GM12865 (cell line): ENCODE measurements around the gene CBARP.

Experiments
- DNase-seq: peaks from one replicate; pipeline ENCODE4 v3.0.0; 2010; ENCODE audit warnings: low read depth
- H3K4me3 ChIP-seq: 2 replicates; pipeline ENCODE4 v1.5.1; 2011; ENCODE audit warnings: mild to moderate bottlenecking, low read depth, low read length, control low read depth
- TF ChIP-seq, protein P1 (sequence below): IDR thresholded peaks from 2 replicates; pipeline ENCODE4 v1.5.1; 2011; ENCODE audit warnings: low read length, control low read depth, low read depth, inconsistent platforms; ENCODE audit not compliant: insufficient read depth; ENCODE audit errors: missing control alignments

Gene CBARP

DNA sequence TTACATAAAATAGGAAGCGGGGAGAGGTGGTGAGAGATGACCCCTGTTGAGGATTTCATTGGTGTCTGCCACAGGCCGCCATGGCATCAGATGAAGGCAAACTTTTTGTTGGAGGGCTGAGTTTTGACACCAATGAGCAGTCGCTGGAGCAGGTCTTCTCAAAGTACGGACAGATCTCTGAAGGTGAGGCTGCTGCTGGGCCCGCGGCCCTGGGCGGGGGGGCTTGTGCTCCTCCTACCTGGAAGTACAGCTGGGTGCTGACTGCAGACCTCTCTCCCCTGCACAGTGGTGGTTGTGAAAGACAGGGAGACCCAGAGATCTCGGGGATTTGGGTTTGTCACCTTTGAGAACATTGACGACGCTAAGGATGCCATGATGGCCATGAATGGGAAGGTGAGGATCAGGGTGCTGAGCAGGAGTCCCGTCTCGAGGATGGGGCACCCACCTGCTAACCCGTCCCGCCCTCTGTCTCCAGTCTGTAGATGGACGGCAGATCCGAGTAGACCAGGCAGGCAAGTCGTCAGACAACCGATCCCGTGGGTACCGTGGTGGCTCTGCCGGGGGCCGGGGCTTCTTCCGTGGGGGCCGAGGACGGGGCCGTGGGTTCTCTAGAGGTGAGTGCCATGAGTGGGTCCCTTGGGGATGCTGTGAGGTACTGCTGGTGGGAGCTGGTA lies 33.2 kb upstream of the CBARP start:
- no peak for DNase-seq
- TF ChIP-seq, protein P1, sequence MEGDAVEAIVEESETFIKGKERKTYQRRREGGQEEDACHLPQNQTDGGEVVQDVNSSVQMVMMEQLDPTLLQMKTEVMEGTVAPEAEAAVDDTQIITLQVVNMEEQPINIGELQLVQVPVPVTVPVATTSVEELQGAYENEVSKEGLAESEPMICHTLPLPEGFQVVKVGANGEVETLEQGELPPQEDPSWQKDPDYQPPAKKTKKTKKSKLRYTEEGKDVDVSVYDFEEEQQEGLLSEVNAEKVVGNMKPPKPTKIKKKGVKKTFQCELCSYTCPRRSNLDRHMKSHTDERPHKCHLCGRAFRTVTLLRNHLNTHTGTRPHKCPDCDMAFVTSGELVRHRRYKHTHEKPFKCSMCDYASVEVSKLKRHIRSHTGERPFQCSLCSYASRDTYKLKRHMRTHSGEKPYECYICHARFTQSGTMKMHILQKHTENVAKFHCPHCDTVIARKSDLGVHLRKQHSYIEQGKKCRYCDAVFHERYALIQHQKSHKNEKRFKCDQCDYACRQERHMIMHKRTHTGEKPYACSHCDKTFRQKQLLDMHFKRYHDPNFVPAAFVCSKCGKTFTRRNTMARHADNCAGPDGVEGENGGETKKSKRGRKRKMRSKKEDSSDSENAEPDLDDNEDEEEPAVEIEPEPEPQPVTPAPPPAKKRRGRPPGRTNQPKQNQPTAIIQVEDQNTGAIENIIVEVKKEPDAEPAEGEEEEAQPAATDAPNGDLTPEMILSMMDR: no peak
- H3K4me3 ChIP-seq: peak overlapping the region; percentile 98

DNA sequence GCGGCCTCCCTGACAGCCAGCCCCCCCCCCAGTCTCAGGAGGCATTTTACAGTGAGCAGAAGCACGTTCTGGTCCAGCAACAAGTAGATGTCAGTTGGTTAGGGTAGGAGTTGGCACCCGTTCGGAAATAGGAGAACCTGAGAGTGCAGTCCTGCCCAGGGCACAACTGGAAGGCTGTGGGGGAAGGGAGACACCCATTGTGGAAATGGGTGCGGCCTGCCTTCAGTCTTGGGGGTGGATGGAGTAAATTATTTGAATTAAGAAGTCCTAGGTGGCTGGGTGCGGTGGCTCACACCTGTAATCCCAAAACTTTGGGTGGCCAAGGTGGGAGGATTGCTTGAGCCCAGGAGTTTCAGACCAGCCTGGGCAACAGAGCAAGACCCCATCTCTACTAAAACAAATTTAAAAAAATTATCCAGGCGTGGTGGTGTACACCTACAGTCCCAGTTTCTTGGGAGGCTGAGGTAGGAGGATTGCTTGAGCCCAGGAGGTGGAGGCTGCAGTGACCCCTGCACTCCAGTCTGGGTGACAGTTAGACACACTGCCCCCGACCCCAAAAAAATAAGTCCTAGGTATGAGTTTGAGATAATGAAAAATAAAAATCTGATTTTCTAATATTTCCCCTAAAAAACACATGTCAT lies 32.5 kb upstream of the CBARP start:
- TF ChIP-seq, protein P1: no peak
- DNase-seq: no peak
- peak overlapping the region; percentile 98 for H3K4me3 ChIP-seq

DNA sequence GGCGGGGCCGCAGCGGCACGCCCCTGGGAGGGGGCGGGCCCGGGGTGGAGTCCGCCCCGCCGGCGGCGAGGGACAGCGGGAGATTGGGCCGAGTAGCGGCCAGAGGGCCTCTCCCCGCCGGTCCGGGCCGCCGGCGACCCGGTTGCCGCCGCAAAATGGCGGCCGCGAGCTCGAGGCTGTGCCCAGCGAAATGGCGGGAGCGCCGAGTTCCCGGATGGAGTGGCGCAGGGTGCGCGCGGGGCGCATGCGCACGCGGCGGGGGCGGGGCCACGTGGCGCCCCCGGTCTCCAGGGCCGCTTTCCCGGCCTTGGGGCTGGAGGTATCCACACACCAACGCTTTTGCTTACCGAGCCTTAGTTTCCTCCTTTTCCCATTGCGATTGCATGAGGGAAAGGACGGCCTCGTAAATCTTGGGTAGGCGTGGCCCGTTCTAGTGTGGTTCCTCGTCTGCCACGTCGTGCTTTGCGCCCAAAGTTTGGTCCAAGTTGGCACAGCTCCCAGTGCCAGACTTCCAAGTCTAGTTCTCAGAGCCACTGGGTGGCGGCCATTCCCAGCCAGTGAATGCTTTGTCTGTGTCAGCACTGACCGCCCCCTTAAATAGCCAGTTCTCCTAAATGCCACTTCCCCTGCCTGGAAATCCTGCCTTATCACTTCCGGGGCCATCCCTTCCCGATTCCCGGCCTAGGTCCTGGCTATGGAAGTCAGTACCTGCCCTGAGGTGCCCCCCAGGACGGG lies 31.8 kb upstream of the CBARP start:
- H3K4me3 ChIP-seq: peak overlapping the region; percentile 98
- DNase-seq: peak; percentile 92
- TF ChIP-seq, protein P1: no peak

DNA sequence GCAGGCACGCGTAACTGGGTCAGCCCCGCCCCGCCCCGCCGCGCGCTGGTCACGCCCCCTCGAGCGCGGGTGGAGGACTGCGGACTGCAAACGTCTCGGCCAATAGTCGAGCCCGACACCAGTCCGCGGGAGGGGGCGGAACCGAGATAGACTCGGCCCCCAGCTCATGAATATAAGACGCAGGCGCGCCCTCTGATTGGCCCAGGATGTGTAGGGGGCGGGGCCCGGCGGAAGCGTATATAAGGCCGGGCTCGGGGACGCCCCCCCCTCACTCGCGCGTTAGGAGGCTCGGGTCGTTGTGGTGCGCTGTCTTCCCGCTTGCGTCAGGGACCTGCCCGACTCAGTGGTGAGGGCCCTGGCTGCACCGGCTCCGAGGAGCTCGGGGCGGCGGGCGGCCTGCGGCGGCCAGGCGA lies 31.3 kb upstream of the CBARP start, which contains the start of gene CIRBP:
Gene CIRBP (plus strand): TSS at position 268 of the 413 bp plus-strand sequence. CDS start 1,602 bp downstream, outside the sequence.
- H3K4me3 ChIP-seq: peak within 1 kb of the TSS; percentile 98
- TF ChIP-seq, protein P1: no peak
- DNase-seq: peak; percentile 100

DNA sequence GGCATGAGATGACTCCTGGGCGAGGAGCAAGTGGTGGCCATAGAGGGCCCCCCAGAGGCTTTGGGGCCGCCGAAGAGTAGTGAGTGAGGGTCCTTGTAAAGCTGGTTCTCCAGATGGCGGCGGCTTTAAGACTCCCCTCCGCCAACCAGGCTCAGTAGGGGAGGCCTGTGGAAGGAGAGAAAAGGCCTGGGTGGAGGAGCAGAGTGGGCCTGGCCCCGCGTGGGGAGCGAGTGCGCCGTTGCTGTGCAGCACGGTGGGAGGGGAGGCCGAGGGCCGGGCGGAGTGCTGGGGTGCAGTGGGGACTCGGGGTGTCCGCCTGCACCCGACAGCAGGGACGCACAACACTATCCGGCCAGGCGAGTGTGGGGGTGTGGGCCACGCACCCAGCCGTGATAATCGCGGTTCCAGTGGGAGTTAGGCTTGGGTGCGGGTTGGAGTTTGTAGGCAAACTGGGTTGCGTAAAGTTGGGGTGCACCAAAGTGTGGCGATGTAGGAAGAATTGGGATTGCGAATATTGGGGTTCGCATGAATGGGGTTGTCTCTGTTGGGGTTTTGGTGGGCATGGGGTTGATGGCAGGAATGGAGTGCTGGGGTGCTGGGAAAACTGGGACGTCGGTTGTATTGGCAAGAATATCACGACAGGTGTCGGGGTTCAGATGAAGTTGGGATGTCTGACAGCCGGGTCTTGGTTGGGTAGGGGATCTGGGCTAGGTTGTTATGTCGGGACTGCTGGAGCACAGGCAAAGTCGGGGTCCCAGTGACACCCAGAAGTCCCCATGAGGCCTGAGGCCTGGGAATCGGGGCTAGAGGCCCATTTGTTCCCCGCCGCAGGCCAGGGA lies 30.6 kb upstream of the CBARP start:
- TF ChIP-seq, protein P1: no peak
- no peak for DNase-seq
- H3K4me3 ChIP-seq: peak overlapping the region; percentile 25

DNA sequence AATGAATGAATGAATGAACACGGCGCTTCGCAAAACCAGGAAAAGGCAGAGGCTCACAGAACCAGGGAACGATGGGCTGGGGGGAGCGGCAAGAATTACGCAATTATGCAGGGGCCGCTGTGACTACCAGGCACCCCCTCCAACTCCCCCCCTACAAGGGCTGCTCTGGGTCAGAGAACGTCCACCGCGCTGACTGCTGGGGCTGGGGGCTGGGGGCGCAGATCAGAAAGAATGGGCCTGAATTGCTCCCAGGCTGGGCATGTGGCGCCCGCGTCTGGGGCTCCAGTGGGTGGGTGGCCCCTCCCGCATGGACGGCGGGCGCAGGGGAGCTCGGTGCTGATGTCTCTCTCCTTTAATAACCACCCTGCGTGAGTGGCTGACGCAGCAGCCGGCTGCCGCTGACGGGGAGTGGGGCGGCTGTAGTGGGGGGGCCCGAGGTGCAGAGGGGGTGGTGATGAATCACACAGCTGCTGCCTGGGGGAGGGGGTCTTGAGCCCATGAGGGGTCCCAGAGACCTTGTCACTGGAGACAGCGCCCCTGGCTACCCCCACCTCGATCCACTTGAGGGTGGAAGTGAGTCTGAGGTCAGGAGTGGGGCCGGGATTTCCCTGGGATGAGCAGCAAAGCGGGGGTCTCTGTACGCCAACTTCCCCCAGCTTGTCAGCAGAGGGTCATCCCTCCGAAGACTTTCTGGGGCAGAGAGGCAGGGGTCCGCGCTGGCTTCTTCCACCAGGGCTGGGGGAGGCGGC lies 29.8 kb upstream of the CBARP start:
- TF ChIP-seq, protein P1: no peak
- no peak overlapping the region; the same call in 1 of the 2 replicates for H3K4me3 ChIP-seq
- no peak for DNase-seq
